Effector CD4-positive, alpha-beta T cell (primary cell): ENCODE data around the gene GGTA1. TPM values are rescaled to one million over a fixed set of nuclear protein-coding genes. Genes with fewer than 3 reads are reported as not detected.
A peak's percentile ranks its signal among the peaks of the same experiment; 100 is the strongest.
"Not testable (repeated sequence)": the region's sequence is repeated elsewhere in the genome, so short reads cannot be mapped to it uniquely, and the experiment has no call there.

Experiments
- DNase-seq: peaks from one replicate; pipeline ENCODE4 v3.0.0-alpha.2; 2020
- total RNA-seq: gene quantifications from one replicate; lab custom pipeline; 2026; lab: John Stamatoyannopoulos, UW

The GGTA1 gene
- total RNA-seq = not detected

GRCh38 chr9:121499427-121500164, at the start of gene GGTA1:
Gene GGTA1, minus strand, starts transcription at chr9:121499844. Its CDS starts 31,922 bp downstream, at chr9:121467922.
- no peak for DNase-seq

- DNase-seq = no peak
Observed at GRCh38 chr9:121548666-121549065, 49.0 kb upstream of the GGTA1 start.

DNA sequence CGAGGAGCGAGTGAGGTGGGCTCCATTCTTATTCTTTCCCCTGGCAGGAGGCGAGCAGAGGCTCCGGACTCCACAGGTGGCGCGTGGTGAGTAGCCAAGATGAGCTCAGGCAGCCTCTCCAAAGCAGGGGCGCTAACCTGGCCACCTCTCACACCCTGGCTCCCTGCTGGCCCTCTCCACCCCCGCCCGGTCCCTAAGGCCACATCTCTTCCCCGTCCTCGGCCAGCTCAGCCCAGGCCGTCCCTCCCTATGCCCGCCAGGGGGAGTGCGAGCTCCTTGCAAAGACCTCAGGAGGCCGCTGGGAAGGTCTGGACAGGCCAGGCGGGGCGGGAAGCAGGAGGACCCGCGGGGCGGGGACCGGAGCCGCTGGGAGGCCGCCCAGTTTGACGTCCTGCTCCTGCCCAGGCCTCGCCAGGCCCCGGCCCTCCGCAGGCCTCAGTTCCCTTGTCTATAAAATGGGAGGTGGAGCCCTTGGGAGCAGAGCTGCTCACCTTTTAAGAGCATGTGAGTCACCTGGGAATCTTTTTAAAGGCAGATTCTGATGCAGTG, 46.3 kb upstream of the GGTA1 start:
- DNase-seq = peak; percentile 29

DNA sequence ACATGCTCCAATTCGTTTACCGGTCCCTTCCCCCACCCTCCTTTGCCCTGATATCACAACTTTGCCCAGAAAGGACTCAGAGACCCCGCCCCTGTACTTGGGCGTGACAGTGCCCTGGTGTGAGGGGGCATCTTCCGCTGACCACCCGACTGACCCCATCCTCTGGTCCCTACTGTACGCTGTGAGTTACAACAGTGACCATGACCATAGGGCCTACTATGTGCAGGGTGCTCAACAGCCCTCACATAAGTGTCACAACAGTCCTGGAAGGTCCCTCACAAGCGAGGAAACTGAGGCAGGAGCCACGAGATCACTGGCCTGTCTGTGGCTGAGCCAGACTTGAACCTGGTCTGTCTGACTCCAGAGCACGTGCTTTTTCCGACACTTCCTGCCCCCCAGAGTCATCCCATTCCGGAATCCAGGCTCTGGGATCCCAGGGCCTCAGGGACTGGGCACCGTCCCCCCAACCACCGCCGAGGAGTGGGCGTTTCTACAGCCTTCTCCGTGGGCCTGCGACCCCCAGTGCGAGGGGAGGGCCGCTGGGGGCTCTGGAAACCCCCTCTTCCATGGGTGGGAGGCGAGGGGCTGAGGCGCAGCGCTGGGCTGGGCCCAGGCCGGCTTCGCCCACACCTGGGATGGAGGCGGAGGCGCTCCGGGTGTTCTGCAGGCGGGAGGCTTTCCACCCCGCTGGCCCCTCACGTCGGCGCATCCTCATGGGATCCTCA, 45.7 kb upstream of the GGTA1 start:
- no peak for DNase-seq

DNA sequence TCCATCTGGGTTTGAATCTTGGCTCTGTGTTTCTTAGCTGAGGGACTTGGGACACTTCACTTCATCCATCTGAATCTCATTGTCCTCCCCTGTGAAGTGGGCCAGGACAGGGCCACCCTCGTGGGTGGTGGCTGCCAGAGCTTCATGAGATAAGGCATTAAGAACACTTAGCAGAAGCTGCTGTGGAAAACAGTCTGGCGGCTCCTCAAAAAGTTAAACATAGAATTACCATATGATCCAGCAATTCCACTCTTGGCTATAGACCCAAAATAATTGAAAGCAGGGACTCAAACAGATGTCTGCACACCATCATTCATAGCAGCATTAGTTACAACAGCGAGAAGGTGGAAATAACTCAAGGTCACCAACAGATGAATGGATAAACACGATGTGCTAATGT, 42.4 kb upstream of the GGTA1 start:
- no peak for DNase-seq

DNA sequence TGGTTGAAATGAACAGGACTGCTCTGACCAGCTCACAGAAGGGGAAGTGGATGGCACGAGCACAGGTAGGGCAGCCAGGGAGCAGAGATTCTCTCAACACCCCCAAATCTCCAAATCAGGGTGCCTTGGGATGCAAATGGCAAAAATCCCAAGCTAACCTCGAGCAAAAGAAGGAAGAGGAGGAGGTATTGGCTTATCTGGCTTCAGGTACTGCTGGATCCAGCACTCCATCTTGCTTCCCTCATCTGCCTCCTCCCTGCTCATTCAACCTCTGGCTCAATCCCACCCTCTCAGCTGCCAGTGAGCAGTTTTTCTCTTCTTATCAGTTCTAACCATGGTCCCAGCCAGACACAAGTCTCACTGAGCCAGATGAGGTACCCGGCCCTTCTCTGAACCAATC, 41.6 kb upstream of the GGTA1 start:
- DNase-seq = no peak

DNA sequence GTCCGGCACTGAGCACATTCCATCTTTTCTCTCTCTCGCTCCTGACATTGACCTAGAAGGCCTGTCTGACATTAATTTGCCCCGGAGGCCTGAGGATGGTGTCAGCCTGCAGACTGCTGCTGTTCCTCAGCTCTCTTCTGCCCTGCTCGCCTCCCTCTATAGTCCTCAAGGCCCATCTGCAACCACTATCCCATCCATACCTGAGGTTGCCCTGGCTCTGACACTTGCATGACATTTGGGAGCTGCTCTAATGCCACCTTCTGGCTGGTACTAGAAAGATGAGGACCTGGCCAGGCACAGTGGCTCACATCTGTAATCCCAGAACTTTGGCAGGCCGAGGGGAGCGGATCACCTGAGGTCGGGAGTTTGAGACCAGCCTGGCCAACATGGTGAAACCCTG, 38.6 kb upstream of the GGTA1 start:
- DNase-seq = no peak

- DNase-seq = no peak
Observed at GRCh38 chr9:121537283-121537682, 37.6 kb upstream of the GGTA1 start.

GRCh38 chr9:121532881-121533280, 33.2 kb upstream of the GGTA1 start:
- no peak for DNase-seq

GRCh38 chr9:121529237-121529987, 29.8 kb upstream of the GGTA1 start:
- no peak for DNase-seq

GRCh38 chr9:121528642-121529041, 29.0 kb upstream of the GGTA1 start:
- DNase-seq = no peak

DNA sequence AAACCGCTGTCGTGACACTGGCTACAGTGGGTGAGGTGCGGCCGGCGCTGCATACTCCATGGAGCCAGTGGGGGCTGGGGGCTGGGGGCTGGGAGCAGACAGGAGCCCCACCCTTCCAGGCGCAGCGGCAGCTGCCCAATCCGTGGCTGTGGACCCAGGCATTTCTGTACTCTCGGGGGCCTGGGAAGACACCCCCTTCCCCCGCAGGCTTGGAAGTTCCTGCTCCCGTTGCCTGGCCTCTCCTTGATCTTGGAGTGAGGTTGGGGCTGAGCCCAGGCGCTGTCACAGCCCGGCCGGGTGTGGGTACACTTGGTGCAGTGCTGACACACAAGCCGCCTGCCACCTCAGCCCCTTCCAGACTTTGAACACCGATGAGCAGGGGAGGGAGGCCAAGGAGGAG, 27.7 kb upstream of the GGTA1 start:
- no peak for DNase-seq

DNA sequence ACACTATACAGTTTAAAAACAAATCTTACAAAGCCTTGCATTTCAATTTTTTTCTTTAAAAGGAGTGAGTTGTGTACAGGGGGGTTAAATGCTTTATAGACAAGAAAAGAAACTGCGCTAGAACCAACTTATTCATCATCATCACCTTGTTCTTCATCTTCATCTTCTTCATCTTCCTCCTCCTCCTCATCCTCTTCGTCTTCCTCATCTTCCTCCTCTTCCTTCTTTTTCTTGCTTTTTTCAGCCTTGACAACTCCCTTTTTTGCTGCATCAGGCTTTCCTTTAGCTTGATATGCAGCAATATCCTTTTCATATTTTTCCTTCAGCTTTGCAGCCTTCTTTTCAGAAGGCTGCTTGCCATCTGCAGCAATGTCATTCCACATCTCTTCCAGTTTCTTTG, 20.0 kb upstream of the GGTA1 start:
- DNase-seq = not testable (repeated sequence)

GRCh38 chr9:121518634-121519033, 19.0 kb upstream of the GGTA1 start:
- no peak for DNase-seq

- DNase-seq = not testable (repeated sequence)
Observed at GRCh38 chr9:121513166-121513565, 13.5 kb upstream of the GGTA1 start.

GRCh38 chr9:121510766-121511550, 11.3 kb upstream of the GGTA1 start:
- no peak for DNase-seq

- no peak for DNase-seq
Observed at GRCh38 chr9:121509180-121509579, 9.5 kb upstream of the GGTA1 start.

- DNase-seq = no peak
Observed at GRCh38 chr9:121508415-121508814, 8.8 kb upstream of the GGTA1 start.

DNA sequence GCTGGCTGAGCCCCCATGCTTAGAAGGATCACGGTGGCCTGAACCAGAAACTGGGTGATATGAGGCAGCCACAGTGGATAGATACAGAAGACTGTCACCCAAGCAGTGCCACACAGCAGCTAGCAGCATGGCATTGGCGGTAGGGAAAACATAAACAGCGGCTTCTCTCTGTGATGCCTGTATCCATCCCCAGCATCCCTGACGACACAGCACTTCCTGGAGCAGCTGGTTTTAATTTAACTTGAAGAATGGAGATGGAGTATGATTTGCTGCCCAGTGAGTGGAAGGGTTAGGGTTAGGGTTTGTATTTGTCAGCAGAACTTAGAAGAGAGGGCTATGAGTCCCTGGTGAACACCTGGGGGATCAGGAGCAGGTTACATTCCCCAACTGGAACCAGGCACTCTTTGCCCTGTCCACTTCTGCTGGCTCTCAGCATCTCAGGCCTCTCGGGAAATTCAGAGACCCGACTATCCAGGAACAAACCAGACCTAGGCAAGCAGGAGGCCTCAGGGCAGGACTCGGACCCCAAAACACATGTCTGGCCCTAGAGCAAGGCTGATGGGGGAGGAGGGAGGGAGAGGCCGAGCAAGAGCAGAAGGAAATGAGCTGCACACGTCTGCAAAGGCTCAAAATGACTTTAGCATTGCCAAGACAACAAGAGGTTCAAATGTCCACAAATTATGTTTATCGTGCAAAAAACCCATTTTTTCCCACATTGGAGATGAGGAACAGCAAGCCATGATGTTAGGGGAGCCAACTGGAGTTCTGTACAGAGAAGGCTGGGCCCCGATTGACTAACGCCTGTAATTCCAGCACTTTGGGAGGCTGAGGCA, 6.5 kb upstream of the GGTA1 start:
- no peak for DNase-seq

- DNase-seq = no peak
Observed at GRCh38 chr9:121503444-121503843, 3.8 kb upstream of the GGTA1 start.

DNA sequence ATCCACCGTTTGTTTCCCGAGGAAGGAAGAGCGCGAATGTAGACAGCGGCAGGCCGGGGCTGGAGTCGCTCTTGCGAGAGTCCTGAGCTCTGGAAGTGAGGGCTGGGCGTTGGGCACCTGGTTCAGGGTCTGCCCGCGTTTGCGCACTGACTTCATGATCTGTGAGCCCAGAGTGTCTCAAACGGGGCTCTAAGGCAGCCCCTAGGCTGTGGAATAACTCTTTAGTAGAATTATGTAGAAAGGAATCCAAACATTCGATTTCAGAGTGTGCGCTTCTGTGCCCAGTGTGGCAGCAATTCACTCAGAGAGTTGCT, 478 bp upstream of the GGTA1 start:
- no peak for DNase-seq

- DNase-seq = no peak
Observed at GRCh38 chr9:121499177-121499426, 542 bp downstream of the GGTA1 start.
